WTC11 (cell line): ENCODE data around the gene BRD4.

Experiments
- ELF4 ChIP-seq: sonication (generic); formaldehyde crosslinking; IDR thresholded peaks from 2 replicates; pipeline ENCODE4 v1.8.1; 2022; ENCODE audit warnings: low read depth, mild to moderate bottlenecking, moderate library complexity, missing genetic modification reagents
- FOXJ3 ChIP-seq: sonication (generic); formaldehyde crosslinking; IDR thresholded peaks from 2 replicates; pipeline ENCODE4 v1.9.0; 2021; ENCODE audit warnings: missing genetic modification reagents, mild to moderate bottlenecking, borderline replicate concordance
- IRF1 ChIP-seq: sonication (generic); formaldehyde crosslinking; IDR thresholded peaks from 2 replicates; pipeline ENCODE4 v1.8.0; 2023; ENCODE audit warnings: missing genetic modification reagents
- MAX ChIP-seq: sonication (generic); formaldehyde crosslinking; IDR thresholded peaks from 2 replicates; pipeline ENCODE4 v1.8.0; 2022; ENCODE audit warnings: mild to moderate bottlenecking, missing genetic modification reagents
- MXD4 ChIP-seq: fragments of 250-450 bp; sonication (Bioruptor Pico); IDR thresholded peaks from 2 replicates; pipeline ENCODE4 v1.8.0; 2021; ENCODE audit warnings: mild to moderate bottlenecking, moderate library complexity, borderline replicate concordance
- NR2C2 ChIP-seq: sonication (generic); formaldehyde crosslinking; IDR thresholded peaks from 2 replicates; pipeline ENCODE4 v1.8.0; 2022; ENCODE audit warnings: mild to moderate bottlenecking, missing genetic modification reagents
- PREB ChIP-seq: sonication (generic); formaldehyde crosslinking; IDR thresholded peaks from 2 replicates; pipeline ENCODE4 v1.8.1; 2022; ENCODE audit warnings: mild to moderate bottlenecking, missing genetic modification reagents, moderate library complexity, borderline replicate concordance
- SP1 ChIP-seq: sonication (generic); formaldehyde crosslinking; conservative IDR thresholded peaks from 2 replicates; pipeline ENCODE4 v1.8.1; 2022; ENCODE audit warnings: missing genetic modification reagents
- ZBTB21 ChIP-seq: sonication (generic); formaldehyde crosslinking; IDR thresholded peaks from 2 replicates; pipeline ENCODE4 v1.8.1; 2023; ENCODE audit warnings: mild to moderate bottlenecking, missing genetic modification reagents, borderline replicate concordance
- ZNF263 ChIP-seq: sonication (generic); formaldehyde crosslinking; IDR thresholded peaks from 2 replicates; pipeline ENCODE4 v1.8.1; 2022; ENCODE audit warnings: low read depth, mild to moderate bottlenecking, moderate library complexity, missing genetic modification reagents
- TF ChIP-seq, protein P1 (sequence below): sonication (generic); formaldehyde crosslinking; IDR thresholded peaks from 2 replicates; pipeline ENCODE4 v1.8.1; 2023; ENCODE audit warnings: mild to moderate bottlenecking, missing genetic modification reagents, moderate library complexity
- TF ChIP-seq, protein P2 (sequence below): fragments of 200-600 bp; IDR thresholded peaks from 2 replicates; pipeline ENCODE4 v1.8.0; 2022; ENCODE audit warnings: antibody characterized with exemption
- TF ChIP-seq, protein P3 (sequence below): fragments of 250-450 bp; sonication (Bioruptor Pico); IDR thresholded peaks from 2 replicates; pipeline ENCODE4 v1.9.0; 2021; ENCODE audit warnings: moderate library complexity, mild to moderate bottlenecking, inconsistent platforms, borderline replicate concordance

GRCh38 chr19:15381864-15382263, 49.5 kb upstream of the BRD4 start:
- TF ChIP-seq SP1 (CRISPR knock-in tag) (no peak), FOXJ3 (CRISPR knock-in tag) (no peak), ZBTB21 (CRISPR knock-in tag) (no peak), MAX (CRISPR knock-in tag) (no peak), ZNF263 (CRISPR knock-in tag) (no peak), NR2C2 (no peak), IRF1 (CRISPR knock-in tag) (no peak), MXD4 (CRISPR knock-in tag) (no peak), ELF4 (CRISPR knock-in tag) (no peak), PREB (CRISPR knock-in tag) (no peak)
- TF ChIP-seq, protein P1, sequence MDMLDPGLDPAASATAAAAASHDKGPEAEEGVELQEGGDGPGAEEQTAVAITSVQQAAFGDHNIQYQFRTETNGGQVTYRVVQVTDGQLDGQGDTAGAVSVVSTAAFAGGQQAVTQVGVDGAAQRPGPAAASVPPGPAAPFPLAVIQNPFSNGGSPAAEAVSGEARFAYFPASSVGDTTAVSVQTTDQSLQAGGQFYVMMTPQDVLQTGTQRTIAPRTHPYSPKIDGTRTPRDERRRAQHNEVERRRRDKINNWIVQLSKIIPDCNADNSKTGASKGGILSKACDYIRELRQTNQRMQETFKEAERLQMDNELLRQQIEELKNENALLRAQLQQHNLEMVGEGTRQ (CRISPR knock-in tag): no peak
- TF ChIP-seq, protein P2, sequence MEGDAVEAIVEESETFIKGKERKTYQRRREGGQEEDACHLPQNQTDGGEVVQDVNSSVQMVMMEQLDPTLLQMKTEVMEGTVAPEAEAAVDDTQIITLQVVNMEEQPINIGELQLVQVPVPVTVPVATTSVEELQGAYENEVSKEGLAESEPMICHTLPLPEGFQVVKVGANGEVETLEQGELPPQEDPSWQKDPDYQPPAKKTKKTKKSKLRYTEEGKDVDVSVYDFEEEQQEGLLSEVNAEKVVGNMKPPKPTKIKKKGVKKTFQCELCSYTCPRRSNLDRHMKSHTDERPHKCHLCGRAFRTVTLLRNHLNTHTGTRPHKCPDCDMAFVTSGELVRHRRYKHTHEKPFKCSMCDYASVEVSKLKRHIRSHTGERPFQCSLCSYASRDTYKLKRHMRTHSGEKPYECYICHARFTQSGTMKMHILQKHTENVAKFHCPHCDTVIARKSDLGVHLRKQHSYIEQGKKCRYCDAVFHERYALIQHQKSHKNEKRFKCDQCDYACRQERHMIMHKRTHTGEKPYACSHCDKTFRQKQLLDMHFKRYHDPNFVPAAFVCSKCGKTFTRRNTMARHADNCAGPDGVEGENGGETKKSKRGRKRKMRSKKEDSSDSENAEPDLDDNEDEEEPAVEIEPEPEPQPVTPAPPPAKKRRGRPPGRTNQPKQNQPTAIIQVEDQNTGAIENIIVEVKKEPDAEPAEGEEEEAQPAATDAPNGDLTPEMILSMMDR: no peak
- TF ChIP-seq, protein P3, sequence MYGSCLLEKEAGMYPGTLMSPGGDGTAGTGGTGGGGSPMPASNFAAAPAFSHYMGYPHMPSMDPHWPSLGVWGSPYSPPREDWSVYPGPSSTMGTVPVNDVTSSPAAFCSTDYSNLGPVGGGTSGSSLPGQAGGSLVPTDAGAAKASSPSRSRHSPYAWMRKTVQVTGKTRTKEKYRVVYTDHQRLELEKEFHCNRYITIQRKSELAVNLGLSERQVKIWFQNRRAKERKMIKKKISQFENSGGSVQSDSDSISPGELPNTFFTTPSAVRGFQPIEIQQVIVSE (CRISPR knock-in tag): no peak
